NCI-H2196 (cell line): ENCODE data around the gene NAALADL1.
"Not testable (repeated sequence)": the region's sequence is repeated elsewhere in the genome, so short reads cannot be mapped to it uniquely, and the experiment has no call there.

Source experiments
- DNase-seq: peaks from one replicate; lab custom pipeline; 2025; ENCODE audit not compliant: unreplicated experiment; lab: John Stamatoyannopoulos, UW

Gene NAALADL1

DNA sequence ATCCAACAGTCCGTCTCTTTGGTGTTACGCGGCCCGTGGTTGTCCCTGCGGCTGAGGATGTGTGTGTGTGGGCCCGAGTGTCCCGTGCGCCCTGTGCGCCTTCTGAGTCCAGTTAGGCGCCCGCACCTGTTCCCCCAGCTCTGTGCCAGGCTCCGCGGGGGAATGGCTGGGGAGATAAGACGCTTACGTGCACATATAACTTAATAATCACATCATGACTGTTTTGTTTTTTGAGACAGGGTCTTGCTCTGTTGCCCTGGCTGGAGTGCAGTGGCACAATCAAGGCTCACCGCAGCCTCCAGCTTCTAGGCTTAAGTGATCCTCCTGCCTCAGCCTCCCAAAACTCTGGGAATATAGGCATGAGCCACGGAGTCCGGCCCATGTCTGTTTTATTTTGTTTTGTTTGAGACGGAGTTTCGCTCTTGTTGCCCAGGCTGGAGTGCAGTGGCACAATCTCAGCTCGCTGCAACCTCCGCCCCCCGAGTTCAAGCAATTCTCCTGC lies 43.6 kb downstream of the NAALADL1 start:
- no peak for DNase-seq

DNA sequence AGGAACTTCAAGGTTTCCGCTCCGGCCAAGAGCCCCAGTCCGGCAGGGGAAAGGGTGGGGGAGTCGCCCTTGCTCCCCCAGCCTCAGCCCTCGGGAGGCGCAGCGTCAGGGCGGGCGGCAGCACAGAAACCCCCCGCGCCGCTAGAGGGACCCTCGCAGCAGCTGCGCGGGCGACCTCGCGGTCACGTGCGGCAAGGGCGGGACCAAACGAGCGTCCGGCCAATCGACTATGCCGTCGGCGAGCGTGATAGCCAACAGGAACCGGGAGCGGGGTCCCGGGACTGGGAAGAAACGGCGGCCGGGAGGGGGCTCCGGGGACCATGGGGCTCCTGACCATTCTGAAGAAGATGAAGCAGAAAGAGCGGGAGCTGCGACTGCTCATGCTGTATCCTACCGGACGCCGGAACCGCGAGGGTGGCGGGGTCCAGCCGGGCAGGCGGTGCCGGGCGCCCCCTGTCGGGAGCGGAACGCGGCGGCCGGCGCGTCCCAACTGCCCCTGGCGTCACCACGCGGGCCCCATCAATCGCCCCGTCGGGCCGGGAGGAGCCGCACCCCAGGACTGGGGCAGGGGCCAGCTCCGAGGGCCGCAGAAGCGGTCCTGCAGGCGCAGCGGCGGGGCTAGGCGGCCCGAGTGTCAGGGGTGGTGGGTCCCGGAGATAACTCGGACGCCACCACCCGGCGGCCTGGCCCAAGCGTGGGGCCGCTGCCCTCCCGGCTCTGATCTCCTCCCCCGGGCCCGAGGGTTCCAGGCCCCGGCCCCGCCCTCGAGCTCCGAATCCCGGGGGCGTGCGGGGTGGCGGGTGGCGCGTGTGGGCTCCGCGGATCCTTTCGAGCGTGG lies 44.2 kb downstream of the NAALADL1 start, which contains the start of gene ARL2:
Gene ARL2 (plus strand): TSS at position 273 of the 838 bp plus-strand sequence. CDS start 48 bp downstream, at position 321.
- DNase-seq: peak; percentile 87

DNA sequence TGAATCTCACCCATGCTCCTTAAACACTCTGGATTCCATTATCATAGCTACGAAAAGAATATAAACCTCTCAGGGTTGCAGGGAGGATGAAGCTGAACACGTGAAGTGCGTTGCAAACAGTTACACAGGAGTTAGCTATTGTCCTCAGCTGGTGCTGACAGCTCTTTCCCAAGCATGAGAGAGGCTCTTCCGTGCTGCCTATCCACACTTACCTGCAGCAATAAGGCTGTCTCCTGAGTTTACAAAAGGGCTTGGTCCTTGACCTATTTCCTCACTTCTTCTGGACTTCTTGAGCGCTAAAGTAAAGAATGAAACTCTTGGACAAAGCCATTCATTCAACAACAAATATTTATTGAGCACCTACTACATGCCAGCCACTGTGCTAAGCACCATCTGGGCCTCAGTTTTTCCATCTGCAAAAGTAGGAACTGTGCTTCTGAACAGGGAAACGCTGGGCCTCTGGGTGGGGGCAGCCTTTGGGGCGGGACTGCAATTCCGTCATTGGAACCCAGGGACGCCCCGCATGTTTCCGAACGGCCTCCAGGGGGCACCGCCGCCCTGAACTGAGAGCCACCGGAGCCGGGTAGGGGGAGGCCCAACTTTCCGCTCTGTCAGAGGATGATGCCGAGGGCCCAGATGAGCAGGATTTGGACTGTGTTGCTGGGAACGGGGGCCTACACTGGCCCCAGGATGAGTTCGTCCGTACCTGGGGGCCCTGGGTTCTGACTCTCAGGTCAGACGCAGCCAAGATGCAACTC lies 45.0 kb downstream of the NAALADL1 start:
- peak; percentile 92 for DNase-seq

DNA sequence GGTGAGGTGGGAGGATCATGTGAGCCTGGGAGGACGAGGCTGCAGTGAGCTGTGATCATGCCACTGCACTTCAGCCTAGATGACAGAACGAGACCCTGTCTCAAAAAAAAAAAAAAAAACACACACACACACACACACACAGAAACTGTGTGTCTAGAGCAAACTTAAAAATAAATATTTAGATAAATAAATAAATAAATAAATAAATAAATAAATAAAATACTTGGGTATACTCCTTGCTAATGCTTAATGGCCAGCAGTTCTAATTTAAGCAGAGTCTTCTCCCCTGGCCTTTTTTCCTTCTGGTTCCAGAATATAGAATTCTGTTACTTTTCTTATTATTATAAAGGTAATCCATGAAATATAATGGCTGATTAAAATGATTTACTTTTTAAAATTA lies 49.5 kb downstream of the NAALADL1 start:
- DNase-seq: no peak

DNA sequence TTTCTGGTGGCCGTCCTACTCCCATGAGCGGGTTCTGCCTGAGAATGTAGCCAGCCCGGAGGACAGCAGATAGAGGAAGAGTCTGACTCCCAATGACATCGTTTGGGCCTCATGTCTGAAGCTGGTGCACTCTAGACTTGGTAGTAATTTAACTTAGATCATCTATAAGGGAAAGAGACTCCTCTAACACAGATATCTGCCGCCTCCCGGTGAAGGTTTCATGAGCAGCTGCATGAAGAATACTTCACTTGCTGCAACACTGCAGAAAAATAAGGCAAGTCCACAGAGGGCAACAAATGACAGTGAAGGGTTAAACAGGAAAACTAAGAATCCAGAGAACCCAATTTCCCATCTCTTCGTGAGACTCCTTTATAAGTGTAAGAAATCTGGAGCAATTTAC lies 50.3 kb downstream of the NAALADL1 start:
- DNase-seq: no peak

DNA sequence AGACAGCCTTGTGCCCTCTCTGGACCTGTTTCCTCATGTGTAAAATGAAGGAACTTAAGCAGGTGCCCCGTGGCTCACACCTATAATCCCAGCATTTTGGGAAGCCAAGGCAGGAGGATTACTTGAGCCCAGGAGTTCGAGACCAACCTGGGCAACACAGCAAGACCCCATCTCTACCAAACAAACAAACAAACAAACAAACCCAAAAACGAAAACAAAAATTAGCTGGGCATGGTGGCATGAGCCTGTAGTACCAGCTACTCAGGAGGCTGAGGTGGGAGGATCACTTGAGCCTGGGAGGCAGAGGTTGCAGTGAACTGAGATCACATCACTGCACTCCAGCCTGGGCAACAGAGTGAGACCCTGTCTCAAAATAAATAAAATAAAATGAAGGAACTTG lies 54.4 kb downstream of the NAALADL1 start:
- not testable (repeated sequence) for DNase-seq

DNA sequence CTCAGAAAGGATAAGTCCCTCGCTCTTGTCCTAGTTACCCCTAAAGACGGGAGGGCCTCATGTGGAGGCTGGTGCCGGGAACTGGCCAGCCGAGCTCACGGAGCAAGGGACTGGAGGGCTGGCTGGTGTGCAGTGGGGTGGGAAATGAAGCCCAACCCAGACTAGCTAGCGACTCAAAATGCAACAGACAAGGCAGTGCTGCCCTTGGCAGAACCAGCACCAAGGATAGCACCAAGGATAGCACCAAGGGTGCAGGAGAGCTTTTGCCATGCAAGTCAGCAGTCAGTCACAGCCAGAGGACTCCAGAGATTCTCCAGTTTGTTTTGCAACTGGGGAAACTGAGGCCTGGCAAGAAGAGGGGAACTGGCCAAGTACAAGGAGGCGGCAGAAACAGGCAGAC lies 55.1 kb downstream of the NAALADL1 start:
- DNase-seq: no peak

DNA sequence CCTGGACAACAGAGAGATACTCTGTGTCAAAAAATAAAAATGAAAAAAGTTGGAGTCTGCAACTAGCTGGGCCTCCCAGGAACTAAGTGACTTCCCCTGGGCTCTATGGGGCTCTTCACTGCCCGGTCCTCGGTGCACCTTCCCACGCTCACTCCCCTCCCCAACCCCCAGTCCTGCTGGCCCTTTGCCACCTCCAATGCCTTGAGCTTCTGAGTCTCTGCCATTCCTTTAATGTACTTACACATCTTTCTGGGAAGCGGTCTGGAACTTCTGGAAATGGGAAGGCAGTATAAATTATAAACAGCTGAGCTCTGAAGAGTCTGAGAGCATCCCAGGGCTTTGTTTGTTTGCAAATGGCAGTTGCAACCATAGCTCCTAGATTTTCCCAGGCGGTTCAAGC lies 55.6 kb downstream of the NAALADL1 start:
- no peak for DNase-seq

DNA sequence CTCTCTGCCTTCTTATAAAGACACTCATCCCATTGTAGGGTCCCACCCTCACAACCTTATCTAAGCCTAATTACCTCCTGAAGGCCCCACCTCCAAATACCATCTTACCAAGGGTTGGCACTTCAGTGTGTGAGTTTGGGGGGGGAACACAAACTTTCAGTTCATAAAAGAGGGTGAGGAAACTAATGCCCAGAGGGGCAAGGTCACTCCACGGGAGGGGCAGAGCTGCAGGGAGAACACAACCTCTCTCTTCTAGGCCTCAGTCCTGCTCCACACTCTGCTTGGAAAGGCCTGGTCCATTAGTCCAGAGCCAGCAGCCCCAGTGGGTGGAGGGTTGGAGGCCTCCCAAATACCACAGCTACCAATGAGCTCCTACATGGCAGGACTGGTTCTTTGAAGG lies 58.9 kb downstream of the NAALADL1 start:
- no peak for DNase-seq

DNA sequence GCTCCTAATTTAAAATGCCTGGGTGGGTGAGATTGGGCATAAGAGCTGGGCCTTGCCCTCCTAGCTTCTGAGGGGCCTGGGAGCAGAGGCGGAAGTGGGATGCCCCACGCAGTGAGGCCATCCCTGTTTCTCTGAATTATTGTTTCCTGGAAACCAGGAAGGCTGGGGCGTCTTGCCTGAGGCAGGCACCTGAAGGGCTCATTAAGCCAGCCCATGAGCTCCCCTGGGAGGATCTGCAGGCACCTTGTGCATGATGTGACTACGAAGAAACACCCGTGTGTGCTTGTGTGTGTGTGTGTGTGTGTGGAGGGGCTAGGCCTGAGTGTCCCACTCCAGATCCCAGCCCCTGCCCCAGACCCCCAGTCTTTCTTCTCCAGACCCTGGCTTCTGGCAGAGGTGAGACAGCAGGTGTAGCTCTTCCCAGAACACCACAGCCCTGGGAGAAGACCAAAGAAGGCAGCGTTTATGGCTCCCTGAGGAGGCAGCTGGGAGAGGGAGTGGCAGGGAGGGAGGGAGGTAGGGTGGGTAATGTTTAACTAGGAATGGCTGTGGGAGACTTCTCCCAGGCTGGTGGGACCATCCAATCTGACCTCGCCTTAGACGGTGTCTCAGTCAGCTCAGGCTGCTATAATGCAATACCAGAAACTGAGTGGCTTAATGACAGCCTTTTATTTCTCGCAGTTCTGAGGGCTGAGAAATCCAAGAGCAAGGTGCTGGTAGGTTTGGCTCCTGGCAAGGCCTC lies 59.5 kb downstream of the NAALADL1 start:
- DNase-seq: no peak

DNA sequence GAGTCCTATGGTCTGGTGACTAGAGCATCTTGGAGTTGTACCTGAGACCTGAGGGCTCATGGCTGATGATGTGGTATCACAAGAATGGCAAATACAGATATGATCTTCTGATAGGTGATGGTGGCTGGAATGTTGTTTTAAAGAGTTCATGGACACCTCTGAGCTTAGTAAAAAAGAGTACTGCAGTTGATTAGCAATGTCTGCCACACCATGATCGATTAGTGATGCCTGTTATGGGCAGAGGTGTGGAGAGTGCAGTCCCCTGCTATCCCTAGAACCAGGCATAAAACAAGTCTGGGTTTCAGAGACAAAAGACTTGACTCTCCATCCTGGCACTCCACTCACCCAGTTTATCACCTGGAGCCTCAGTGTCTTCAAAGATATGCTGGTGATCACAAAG lies 60.2 kb downstream of the NAALADL1 start:
- DNase-seq: peak; percentile 26

DNA sequence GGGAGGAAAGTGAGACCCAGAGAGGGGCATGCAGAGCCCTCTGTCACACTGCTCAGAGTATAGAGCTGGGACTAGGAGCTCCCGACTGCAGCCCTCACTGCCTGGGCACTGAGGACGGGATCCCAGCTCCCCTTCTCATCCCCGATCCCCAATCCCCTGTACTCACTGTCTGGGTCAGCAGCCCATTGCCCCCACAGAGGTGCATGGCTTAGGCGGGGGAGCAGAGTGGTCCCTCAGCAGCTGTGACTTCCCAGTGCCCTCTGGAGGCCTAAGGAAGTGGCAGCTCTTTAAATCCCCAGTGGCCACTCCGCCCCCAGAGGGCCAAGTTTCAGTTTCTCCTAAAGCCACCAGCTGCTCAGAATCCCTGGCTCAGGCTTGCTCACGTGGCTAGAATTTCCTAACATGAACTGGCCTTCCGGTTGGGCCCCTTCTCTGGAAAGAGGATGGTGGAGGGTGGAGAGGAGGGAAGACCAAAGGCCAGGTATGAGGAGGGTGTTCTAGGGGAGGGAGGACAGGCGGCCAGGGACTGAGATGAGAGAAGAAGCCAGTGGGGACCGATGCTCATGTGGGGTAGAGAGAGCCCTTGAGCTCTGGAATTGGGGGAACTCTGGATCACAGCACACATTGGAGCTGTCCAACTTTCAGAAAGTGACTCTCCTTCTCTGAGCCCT lies 61.5 kb downstream of the NAALADL1 start, which contains the start of gene BATF2:
Gene BATF2 (minus strand): TSS at position 262 of the 671 bp plus-strand sequence. CDS start 57 bp downstream, at position 205.
- peak; percentile 86 for DNase-seq

DNA sequence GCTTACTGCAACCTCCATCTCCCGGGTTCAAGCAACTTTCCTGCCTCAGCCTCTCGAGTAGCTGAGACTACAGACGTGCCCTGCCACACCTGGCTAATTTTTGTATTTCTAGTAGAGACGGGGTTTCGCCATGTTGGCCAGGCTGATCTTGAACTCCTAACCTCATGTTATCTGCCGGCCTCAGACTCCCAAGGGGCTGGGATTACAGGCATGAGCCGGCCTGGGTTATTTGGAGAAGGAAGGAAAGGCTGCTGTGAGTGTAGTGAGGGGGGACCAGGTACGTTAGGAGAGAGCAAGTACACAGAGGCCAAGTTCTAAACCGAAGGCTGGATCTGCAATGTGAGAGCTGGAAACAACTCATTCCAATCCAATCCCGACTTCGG lies 62.0 kb downstream of the NAALADL1 start:
- no peak for DNase-seq
